ENCODE data around the gene MYT1.
"Not testable (repeated sequence)": the region's sequence is repeated elsewhere in the genome, so short reads cannot be mapped to it uniquely, and the experiment has no call there.

The MYT1 gene

DNA sequence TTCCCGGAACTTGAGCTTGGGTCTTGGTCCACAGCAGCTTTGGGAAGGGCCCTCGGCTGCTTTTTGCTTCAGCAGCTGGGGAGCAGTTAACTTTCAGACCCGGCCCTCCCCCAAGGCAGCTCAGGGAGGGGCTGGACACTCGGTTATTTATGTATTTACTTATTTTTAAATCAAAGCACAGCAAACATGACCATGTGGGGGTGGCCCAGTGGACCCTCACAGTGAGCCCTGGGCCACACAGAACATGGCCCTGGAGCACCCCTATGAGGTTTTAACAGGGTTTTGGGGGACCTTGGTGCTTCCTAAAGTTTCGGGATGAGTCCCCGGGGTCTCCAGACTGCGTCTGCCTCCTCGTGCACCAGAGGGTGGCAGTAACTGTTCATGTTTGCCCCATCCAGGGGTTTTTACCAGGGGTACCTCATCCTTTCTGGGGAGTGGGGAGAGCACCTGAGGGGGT, 30.3 kb upstream of the MYT1 start:
- Mint-ChIP-seq H3K36me3 (ENCODE audit: low read depth) (no peaks in the 10 kb centered on the region), H3K4me3 (no peak overlapping the region), H3K27ac (no peak overlapping the region), H3K4me1 (ENCODE audit: low read depth) (no peaks in the 10 kb centered on the region), H3K9me3 (no peaks in the 10 kb centered on the region), H3K27me3 (peaks cover 29% of the 10 kb centered on the region)
- no peak for DNase-seq

DNA sequence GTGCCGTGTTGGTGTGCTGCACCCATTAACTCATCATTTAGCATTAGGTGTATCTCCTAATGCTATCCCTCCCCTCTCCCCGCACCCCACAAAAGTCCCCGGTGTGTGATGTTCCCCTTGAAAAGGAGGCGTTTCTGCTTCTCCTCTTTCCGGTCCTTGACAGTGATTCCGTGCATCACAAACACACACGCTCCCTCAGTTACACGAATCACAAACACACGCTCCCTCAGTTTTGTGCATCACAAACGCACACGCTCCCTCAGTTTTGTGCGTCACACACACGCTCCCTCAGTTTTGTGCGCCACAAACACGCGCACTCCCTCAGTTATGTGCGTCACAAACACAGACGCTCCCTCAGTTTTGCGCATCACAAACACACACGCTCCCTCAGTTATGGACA, 29.5 kb upstream of the MYT1 start:
- not testable (repeated sequence) for DNase-seq

DNA sequence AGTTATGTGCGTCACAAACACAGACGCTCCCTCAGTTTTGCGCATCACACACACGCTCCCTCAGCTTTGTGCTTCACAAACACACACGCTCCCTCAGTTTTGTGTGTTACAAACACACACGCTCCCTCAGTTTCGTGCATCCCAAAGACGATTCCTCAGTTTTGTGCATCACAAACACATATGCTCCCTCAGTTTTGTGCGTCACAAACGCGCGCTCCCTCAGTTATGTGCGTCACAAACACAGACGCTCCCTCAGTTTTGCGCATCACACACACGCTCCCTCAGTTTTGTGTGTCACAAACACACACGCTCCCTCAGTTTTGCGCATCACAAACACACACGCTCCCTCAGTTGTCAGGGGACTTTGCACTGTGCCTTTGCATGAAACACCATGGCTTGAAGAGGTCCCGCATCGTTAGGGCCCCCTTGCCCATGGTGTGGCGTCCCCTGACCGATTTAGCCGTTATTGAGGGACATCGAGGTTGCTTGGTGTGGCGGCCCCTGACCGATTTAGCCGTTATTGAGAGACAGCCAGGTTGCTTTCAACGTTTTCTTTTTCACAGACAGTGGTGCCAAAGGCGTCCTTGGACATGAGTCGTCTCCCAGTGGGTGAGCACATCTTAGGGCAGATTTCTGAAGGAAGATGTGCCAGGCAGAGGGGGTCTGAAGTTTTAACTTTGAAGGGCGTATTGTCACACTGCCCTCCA, 28.1 kb upstream of the MYT1 start:
- Mint-ChIP-seq H3K4me1 (ENCODE audit: low read depth) (no peaks in the 10 kb centered on the region), H3K9me3 (no peaks in the 10 kb centered on the region), H3K27me3 (peaks cover 10% of the 10 kb centered on the region), H3K36me3 (ENCODE audit: low read depth) (no peaks in the 10 kb centered on the region), H3K27ac (no peak overlapping the region), H3K4me3 (no peak overlapping the region)
- DNase-seq, result no peak

More for the DNA sequence above, 29.5 kb upstream of the MYT1 start:
- H3K4me1 Mint-ChIP-seq (ENCODE audit: low read depth); H3K36me3 Mint-ChIP-seq (ENCODE audit: low read depth); H3K27ac Mint-ChIP-seq; H3K4me3 Mint-ChIP-seq; H3K9me3 Mint-ChIP-seq: not testable (repeated sequence)
- H3K27me3 Mint-ChIP-seq, result peaks cover 22% of the 10 kb centered on the region

DNA sequence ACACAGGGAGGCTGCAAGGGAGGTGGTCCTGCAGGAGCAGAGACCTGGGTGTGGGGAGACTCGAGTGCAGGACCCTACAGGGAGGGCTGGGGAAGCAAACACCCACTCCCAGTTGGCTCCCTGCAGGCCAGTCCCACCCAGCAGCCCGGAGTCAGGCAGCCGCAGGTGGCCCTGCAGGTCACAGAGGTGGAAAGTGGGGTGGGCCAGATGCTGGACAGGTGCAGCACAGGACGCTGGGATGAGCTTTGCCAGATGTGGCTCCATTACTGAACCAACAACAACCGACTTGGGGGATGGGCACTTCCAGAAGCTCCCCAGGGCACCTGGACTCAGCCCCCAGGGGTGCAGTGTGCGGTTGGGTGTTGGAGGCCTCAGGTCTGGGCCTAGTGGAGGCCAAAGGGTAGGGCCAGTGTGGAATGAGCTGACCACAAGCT, 26.6 kb upstream of the MYT1 start:
- no peaks in the 10 kb centered on the region for H3K36me3 Mint-ChIP-seq (ENCODE audit: low read depth)

DNA sequence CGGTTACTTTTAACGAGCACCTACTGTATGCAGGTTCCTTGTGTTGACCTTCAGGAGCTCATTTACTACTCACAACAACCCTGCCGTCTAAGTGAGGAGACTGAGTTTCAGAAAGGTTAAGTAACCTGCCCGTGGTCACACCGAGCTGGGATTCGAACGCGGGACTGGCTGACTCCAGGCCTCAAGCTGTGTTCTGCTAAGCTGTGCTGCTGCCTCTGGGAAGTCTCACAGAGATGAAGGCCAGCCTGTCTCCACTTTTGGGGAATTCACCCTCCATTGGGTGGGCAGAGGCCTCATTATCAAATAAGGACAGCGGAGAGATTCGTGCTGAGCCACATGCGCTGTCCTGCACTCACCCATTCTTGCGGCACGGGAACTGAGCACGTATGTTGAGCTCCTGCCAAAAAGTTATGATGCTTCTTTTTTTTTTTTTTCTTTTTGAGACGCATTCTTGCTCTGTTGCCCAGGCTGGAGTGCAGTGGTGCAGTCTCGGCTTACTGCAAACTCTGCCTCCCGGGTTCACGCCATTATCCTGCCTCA, 25.9 kb upstream of the MYT1 start:
- no peaks in the 10 kb centered on the region for H3K9me3 Mint-ChIP-seq
- H3K36me3 Mint-ChIP-seq (ENCODE audit: low read depth), result no peaks in the 10 kb centered on the region
- peaks cover 9% of the 10 kb centered on the region for H3K27me3 Mint-ChIP-seq
- no peak overlapping the region for H3K4me3 Mint-ChIP-seq
- no peak overlapping the region for H3K27ac Mint-ChIP-seq
- H3K4me1 Mint-ChIP-seq (ENCODE audit: low read depth), result no peaks in the 10 kb centered on the region
- DNase-seq, result no peak

More for the DNA sequence above, 26.6 kb upstream of the MYT1 start:
- Mint-ChIP-seq H3K4me3 (no peak overlapping the region), H3K27me3 (peaks cover 9% of the 10 kb centered on the region), H3K27ac (no peak overlapping the region), H3K9me3 (no peaks in the 10 kb centered on the region), H3K4me1 (ENCODE audit: low read depth) (no peaks in the 10 kb centered on the region)
- no peak for DNase-seq

DNA sequence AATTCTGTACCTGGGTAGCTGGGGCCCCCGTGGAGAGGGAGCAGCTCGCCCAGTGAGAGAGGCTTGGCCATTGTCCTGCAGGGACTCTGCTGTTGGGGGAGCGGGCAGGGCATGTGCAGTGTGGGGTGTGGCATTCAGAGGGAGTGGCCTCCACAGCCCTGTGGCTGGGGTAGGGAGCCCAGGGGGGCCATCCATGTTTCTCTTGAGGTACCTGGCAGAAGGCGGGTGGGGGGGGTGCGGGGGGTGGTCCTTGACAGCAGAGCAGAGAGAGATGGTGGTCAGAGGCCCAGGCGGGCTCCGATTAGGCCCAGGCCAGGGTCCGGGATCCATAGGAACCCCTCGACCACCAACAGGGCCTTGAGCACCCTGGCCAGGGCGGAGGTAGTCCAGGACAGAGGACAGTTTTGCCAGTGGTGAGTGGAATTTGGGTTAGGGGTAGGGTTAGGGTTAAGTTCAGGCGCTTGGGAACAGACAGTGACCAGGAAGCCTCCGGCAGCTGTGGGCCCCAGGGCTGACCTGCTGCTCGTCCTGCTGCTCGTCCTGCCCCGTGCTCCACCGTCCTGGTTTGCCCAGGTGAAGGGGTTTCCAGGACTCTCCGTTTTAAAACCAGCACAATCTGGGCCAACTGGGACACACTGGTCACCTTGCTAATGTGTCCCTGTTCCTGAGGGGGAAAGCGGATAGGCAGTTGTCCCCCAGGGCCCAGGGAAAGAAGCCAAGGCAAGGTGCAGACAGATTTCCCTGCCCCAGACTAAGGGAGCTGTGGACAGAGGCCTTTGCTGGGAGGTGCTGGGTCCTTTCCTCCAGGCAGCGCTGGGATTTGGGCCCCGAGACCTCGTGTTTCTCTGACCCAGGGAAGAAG, 24.8 kb upstream of the MYT1 start:
- no peak for DNase-seq
- Mint-ChIP-seq H3K27me3 (peaks cover 9% of the 10 kb centered on the region), H3K4me3 (no peak overlapping the region), H3K9me3 (peaks cover 5% of the 10 kb centered on the region), H3K27ac (no peak overlapping the region), H3K4me1 (ENCODE audit: low read depth) (no peaks in the 10 kb centered on the region), H3K36me3 (ENCODE audit: low read depth) (no peaks in the 10 kb centered on the region)

DNA sequence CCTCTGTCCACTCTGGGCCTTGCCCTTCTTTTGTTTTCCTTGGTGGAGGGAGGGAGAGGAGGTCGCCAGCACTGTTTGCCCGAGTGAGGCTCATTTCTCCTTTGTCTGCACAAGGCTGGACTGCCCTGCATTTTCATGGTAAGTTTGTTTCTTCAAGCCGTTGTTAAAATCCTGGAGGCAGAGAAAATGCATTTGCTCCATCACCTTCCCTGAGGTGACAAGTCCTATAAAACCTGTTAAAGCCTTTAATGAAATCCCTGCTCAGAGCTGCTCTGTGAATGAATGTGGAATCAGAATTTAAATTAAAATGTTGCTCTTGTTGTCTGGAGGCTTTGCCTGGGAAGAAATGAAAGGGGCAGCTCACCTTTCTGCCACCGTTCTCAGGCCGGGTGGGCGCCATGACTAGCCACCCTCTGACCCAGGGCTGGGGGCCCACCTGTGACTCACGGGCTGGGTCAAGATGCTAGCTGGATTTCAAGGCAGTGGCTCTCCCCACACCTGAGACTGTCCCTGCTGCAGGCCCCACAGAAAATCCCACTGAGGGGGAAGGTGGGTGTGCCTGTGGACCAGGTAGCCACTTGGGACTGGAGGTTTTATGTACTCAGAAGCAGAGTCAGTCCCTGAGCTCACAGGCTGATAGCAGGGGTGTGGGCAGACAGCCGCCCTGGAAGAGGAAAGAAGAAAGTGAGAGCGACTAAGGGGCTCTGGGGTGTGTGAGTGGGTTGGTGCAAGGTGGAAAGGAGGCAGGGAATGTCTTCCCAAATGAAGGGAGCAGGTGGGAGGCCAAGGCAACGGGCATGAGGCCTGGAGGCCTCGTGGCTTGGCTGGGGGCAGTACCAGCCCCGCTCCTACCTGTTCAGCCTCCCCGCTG, 24.0 kb upstream of the MYT1 start:
- H3K27me3 Mint-ChIP-seq, result peaks cover 9% of the 10 kb centered on the region
- H3K4me3 Mint-ChIP-seq, result no peak overlapping the region
- H3K27ac Mint-ChIP-seq, result no peak overlapping the region
- no peak for DNase-seq
- peaks cover 11% of the 10 kb centered on the region for H3K9me3 Mint-ChIP-seq
- no peaks in the 10 kb centered on the region for H3K36me3 Mint-ChIP-seq (ENCODE audit: low read depth)
- no peaks in the 10 kb centered on the region for H3K4me1 Mint-ChIP-seq (ENCODE audit: low read depth)

DNA sequence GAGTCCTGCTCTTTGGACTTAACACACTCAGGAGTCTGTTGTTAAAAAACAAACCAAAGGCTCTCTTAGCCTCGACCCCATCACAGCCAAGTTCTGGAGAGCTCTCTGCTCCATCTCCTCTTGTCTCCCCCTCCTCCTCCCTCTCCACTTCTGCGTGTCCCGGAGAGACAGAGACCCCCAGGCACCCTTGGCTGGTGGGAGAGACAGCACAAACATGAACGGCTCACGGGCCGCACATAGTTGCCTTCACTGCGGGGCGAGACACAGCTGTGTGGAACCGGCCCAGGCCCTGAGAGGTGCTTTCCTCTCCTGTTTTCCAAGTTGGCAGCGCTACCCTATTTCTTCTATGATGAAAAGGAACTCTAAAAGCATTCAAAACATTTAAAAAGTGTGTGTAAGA, 23.3 kb upstream of the MYT1 start:
- DNase-seq, result no peak
- Mint-ChIP-seq H3K9me3 (peaks cover 13% of the 10 kb centered on the region), H3K27me3 (peaks cover 2% of the 10 kb centered on the region), H3K4me1 (ENCODE audit: low read depth) (no peaks in the 10 kb centered on the region), H3K36me3 (ENCODE audit: low read depth) (no peaks in the 10 kb centered on the region), H3K27ac (no peak overlapping the region), H3K4me3 (no peak overlapping the region)

DNA sequence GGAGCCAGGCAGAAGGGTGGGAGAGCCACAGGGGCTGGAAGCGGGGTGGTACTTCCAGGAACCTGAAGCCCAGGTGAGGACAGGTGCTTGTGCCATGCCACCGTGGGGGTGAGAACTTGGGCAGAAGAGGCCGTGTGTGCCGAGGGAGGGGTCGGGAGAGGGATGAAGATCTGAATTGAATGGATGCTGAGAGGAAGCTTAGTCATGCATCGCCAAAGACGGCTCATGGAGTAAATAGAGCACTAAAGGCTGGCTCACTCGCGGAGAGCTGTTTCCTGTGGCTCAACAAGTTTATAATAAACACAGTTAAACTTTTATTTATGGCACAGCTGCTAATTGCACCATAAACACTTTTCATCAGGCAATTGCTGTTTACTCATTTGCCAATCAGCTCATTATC, 21.7 kb upstream of the MYT1 start:
- no peak for DNase-seq
- peaks cover 13% of the 10 kb centered on the region for H3K9me3 Mint-ChIP-seq

DNA sequence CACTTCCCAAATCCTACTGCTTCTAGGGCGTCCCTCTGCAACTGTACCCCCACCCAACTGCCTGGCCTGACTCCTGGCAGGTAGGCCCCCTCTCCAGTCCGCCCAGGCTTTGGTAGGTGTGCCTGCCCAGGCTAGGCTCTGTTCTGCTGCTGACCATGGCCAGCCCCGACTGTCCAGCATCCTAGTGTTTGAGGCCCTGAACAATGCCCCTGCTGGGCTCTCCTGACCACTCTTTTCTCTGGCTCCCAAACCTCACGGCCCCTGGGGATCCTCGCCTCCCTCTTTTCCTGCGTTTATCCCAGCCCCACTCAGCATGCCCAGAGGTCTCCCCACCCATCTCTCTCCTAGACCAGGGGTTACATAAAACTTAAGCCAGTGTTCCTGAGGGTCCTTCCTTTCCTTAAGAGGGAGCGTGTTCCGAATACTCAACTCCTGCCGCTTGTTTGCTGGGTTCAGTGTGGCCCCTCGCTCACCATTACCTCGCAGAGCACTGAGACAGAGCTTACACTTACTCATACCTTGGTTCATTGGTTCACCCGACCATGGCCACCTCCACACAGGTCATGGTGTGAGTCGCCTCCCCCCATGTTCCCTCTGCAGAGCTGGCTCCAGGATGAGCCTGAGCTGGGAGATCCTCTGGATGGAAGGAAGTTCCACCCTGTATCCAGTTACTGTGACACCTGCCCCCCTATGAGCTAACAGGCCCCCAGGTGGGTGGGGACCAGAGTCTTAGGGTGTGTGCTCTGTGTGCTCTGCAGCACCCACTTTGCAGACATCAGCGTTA, 21.0 kb upstream of the MYT1 start:
- Mint-ChIP-seq H3K9me3 (peaks cover 13% of the 10 kb centered on the region), H3K36me3 (ENCODE audit: low read depth) (no peaks in the 10 kb centered on the region), H3K4me3 (no peak overlapping the region)

More for the DNA sequence above, 21.7 kb upstream of the MYT1 start:
- Mint-ChIP-seq H3K36me3 (ENCODE audit: low read depth) (no peaks in the 10 kb centered on the region), H3K4me1 (ENCODE audit: low read depth) (no peaks in the 10 kb centered on the region), H3K4me3 (no peak overlapping the region), H3K27me3 (peaks cover 3% of the 10 kb centered on the region), H3K27ac (no peak overlapping the region)

DNA sequence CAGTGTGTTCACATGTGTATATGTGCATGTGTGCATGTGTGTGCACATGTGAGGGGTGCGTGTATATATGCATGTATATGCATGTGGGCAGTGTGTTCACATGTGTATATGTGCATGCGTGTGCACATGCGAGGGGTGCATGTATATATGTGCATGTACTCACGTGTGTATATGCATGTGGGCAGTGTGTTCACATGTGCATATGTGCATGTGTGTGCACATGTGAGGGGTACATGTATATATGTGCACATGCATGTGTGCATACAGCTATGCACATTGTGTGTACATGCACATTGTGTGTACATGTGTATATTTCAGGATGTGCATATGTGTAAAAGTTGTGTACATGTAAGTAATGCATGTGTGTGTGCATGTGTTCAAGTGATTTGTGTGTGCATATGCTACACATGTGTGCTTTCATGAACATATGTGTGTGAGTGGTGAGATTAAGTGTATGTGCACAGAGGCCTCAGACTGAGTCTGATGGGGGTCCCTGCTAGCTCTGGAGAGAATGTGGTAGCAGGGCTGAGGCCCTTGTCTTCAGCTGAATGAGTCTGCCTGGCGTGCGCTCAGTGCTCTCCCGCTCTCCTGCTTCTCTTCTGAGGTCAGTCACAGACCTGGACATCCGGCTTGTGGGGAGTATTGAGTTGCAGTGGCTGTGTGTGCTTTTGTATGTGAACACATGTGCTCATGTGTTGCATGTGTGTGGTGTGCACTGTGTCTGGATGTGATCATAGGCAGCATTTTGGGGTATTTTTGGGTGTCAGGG, 19.9 kb upstream of the MYT1 start:
- no peak overlapping the region for H3K27ac Mint-ChIP-seq
- no peaks in the 10 kb centered on the region for H3K36me3 Mint-ChIP-seq (ENCODE audit: low read depth)
- H3K27me3 Mint-ChIP-seq, result peaks cover 3% of the 10 kb centered on the region
- H3K9me3 Mint-ChIP-seq, result peaks cover 13% of the 10 kb centered on the region
- no peak overlapping the region for H3K4me3 Mint-ChIP-seq
- H3K4me1 Mint-ChIP-seq (ENCODE audit: low read depth), result no peaks in the 10 kb centered on the region
- no peak for DNase-seq

More for the DNA sequence above, 21.0 kb upstream of the MYT1 start:
- Mint-ChIP-seq H3K27me3 (peaks cover 3% of the 10 kb centered on the region), H3K4me1 (ENCODE audit: low read depth) (no peaks in the 10 kb centered on the region), H3K27ac (no peak overlapping the region)
- no peak for DNase-seq

DNA sequence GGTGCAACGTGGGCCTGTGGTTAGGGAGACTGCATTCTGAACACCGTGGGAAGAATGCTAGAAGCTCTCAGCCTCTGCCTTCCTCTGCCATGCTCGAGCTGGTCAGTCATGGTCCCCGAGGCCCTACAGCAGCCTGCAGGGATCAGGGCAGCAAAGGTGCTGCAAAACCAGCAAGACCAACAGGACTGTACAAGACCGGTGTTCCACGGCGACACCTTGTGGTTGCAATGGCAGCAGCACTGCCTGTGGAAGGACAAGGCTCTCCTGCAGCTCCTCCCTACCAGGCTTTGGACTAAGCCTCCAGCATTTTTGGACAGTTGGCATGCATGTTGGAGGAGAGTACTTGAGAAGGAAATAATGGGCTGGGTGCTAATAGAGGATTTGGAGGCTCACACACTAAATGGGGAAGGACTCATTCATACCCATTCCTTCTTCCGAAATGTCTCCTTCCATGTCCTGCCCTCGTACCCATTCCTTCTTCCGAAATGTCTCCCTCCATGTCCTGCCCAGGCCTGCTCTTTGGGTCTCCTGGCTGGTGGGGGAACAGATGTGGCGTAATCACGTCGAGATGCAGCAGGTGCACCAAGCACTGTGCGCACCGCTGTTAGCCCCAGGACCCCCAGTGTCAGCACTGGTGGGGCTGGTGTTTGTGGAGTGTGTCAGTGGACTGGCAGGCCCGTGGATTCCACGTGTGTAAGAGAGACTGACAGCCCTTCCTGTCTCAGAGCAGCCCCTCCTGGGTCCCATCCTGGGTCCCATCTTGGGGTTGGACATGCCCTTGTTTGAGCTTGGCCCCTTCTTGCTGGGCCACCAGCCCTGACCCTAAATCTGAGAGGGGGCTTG, 18.6 kb upstream of the MYT1 start:
- H3K9me3 Mint-ChIP-seq, result peaks cover 13% of the 10 kb centered on the region
- DNase-seq, result no peak
- H3K4me3 Mint-ChIP-seq, result no peak overlapping the region
- no peaks in the 10 kb centered on the region for H3K36me3 Mint-ChIP-seq (ENCODE audit: low read depth)
- no peaks in the 10 kb centered on the region for H3K4me1 Mint-ChIP-seq (ENCODE audit: low read depth)
- no peak overlapping the region for H3K27ac Mint-ChIP-seq
- H3K27me3 Mint-ChIP-seq, result peaks cover 3% of the 10 kb centered on the region
